Ramos (cell line): ENCODE measurements around the gene CACNA1A.
"Not testable (repeated sequence)": the region's sequence is repeated elsewhere in the genome, so short reads cannot be mapped to it uniquely, and the experiment has no call there.

Experiments
- in situ Hi-C: fragments of 300-500 bp; cut with MboI; formaldehyde crosslinking; loops from one replicate; pipeline ENCODE4 v1.14.3; 2022; ENCODE audit warnings: low sequenced_read_pairs; ENCODE audit not compliant: unreplicated experiment

CACNA1A gene

DNA sequence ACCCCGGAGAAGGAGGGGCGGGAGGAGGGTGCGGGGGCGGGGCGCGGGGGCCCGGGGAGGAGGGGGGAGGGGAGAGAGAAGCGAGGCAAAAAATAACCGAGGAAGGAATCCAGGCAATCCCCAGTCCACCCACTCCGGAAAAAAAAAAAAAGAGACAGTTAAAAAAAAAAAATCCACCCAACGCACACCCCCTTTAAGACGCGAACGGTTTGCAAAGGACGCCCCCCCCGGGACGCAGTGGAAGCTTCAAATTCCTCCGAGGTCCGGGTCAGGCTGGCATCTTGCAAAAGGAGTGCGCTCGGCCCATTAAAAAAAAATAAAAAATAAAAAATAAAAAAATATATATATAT is at the start of gene CACNA1A:
TSS of gene CACNA1A (minus strand) at position 9 of the 350 bp plus-strand sequence. CDS start 255 bp downstream, outside the sequence.
- in situ Hi-C loops: no loop called here

GRCh38 chr19:13554506-13555240 is 48.4 kb upstream of the CACNA1A start:
- in situ Hi-C loops: no loop called here

- in situ Hi-C loops: no loop called here
These were observed 47.7 kb upstream of the CACNA1A start for GRCh38 chr19:13553880-13554400.

- in situ Hi-C loops: no loop called here
These were observed 41.9 kb upstream of the CACNA1A start for GRCh38 chr19:13548131-13548530.

DNA sequence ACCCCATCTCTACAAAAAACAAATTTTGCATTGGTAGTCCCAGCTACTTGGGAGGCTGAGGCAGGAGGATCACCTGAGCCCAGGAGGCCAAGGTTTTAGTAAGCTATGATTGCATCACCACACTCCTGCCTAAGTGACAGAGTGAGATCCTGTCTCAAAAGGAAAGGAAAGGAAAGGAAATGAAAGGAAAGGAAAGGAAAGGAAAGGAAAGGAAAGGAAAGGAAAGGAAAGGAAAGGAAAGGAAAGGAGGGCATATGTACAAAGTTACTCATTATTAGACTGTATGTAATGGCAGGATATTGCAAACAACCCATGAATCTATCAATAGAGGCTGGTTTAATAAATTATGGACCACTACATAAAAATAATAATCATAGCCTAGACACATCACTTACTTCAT is 40.8 kb upstream of the CACNA1A start:
- in situ Hi-C loops: no loop called here

- in situ Hi-C loops: no loop called here
These were observed 38.1 kb upstream of the CACNA1A start for GRCh38 chr19:13544423-13544822.

- in situ Hi-C loops: no loop called here
These were observed 35.3 kb upstream of the CACNA1A start for GRCh38 chr19:13541554-13541953.

GRCh38 chr19:13539332-13539731 is 33.1 kb upstream of the CACNA1A start:
- in situ Hi-C loops: no loop called here

GRCh38 chr19:13538601-13539253 is 32.4 kb upstream of the CACNA1A start:
- in situ Hi-C loops: no loop called here

- in situ Hi-C loops: no loop called here
These were observed 31.2 kb upstream of the CACNA1A start for GRCh38 chr19:13537454-13537853.

DNA sequence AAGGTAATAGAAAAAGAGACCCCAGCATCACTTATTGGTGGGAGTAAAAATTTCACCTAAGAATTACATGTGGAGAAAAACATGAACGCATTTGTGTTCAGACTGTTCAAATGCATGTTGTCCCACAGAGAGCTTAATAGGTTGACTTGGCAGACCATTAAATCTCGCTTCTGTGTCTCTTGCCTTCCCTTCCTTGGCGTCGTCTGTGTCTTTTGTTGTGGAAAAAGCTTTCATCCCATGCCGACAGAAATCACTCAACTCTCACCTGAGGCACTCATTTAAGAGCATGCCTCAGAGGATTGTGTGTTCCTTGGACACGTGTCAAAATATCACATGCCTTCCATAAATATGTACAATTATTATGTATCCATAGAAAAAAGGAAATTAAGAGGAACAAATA is 24.4 kb upstream of the CACNA1A start:
- in situ Hi-C loops: no loop called here

GRCh38 chr19:13529721-13530120 is 23.4 kb upstream of the CACNA1A start:
- in situ Hi-C loops: not testable (repeated sequence)

- in situ Hi-C loops: no loop called here
These were observed 20.3 kb upstream of the CACNA1A start for GRCh38 chr19:13526552-13526951.

GRCh38 chr19:13521066-13521465 is 14.8 kb upstream of the CACNA1A start:
- in situ Hi-C loops: no loop called here

DNA sequence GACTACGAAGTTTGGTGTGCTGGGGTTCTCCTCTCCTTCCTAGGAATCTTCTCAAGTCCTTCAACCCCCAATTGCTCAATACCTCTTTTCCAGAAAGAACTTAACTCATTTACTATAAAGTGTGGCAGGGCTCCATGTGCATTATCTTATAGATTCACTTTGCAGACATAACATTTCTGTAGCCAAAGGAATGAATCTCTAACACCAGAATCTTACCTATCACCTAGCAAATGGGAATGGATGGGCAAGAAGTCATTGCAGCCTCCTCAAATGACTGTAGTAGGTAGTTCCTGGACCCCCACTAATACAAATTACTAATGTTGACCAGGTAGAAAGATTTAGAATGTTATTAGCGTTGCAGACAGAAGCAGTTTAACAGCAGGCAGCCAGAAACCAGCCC is 5.7 kb upstream of the CACNA1A start:
- in situ Hi-C loops: no loop called here

DNA sequence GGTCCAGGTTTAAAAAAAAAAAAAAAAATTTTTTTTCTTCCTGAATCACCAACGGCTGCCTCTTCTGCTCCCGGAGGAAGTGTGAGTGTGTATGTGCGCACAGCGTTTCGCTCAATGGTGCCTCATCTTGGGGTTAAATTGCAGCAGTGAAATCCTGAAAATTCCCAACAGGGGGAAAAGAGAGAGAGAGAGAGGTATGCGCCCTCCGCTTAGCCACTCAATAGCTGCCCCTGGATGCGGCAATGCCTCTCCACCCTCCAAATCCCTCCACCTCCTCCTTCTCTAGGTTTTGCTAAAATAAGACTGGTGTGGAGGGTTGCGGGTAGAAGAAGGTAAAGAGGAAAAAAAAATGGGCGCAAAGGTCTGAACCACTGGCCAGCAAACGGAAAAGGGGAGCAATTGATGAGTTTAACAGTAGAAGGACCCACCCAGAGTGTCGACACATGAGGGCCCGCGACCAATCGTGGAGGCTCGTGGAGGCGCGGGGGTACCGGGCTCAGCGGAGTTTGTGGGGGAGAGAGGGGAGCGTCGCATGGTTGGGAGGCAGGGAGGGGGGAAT is 853 bp upstream of the CACNA1A start:
- in situ Hi-C loops: no loop called here

DNA sequence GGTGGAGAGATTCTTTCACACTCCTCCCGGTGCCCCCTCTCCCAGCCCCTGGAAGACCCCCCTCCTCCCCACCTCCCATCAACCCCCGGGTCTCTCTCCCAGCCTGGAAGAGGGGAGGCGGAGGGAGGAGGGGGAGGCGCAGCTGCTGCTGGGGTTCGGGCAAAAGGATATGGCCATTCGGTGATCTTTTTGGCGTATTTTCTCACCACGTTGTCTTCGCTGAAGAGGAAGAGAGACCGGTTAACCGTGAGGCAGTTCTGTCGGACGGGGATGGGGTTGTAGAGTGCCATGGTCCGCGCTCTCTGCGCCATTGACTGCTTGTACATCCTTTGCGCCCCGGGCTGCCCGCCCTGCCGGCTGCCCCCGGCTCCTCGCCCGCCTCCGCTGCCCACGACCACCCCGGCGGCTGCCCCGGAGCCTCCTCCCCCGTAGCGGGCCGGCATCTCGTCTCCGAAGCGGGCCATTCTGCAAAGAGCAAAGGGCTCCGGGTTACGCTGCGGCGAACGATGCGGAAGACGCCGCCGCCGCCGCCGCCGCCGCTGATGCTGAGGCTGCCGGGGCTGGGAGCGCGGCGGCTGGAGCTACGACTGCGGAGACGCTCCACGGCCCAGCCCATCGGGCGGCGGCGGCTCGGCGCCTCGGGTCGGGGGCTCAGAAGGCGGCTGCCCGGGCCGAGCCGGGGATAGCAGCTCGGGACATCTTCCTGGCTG is 363 bp downstream of the CACNA1A start:
- in situ Hi-C loops: no loop called here

- in situ Hi-C loops: no loop called here
These were observed 1.0 kb downstream of the CACNA1A start for GRCh38 chr19:13505164-13505695.

GRCh38 chr19:13503570-13504235 is 2.6 kb downstream of the CACNA1A start:
- in situ Hi-C loops: no loop called here

DNA sequence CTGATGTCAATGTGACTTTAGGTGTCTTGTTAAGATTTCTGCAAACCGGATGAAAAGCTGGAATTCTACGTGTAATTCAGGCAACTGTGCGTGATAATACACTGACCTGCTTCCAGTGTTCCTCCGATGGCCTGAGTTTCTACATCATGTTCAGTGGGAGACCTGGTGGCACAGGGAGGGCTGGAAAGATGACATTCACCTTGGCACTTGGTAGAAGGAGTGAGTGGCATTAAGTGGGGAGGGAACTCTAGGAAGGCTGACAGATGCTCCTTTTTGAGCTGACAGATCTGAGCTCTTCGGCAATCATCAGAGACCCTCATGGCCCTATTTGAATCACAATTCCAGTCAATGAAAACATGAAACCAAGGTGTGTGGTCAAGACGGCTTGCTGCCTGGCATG is 4.0 kb downstream of the CACNA1A start:
- in situ Hi-C loops: no loop called here
